ENCODE measurements around the gene ANXA5. TPM values are rescaled to one million over a fixed set of nuclear protein-coding genes. Genes with fewer than 3 reads are reported as not detected.
A peak's percentile ranks its signal among the peaks of the same experiment; 100 is the strongest.

Gene ANXA5
- total RNA-seq, 1 donor from 2014 or later: 426 TPM

- intact Hi-C loops (cut with DNase I): no loop called here
- H3K4me3 ChIP-seq: no peak overlapping the region
- no peak for DNase-seq
- no peaks in the 10 kb centered on the region for H3K27me3 ChIP-seq (ENCODE audit: low read depth)
- H3K9me3 ChIP-seq: no peaks in the 10 kb centered on the region
- H3K4me1 ChIP-seq: no peaks in the 10 kb centered on the region
- TF ChIP-seq CTCF (IDR thresholded peaks at IDR 0.05): no peak
- no peak for ATAC-seq
- H3K36me3 ChIP-seq: peaks cover 95% of the 10 kb centered on the region
- no peak overlapping the region for H3K27ac ChIP-seq
Observed at GRCh38 chr4:121677524-121677923, 19.3 kb downstream of the ANXA5 start.

GRCh38 chr4:121676345-121677075 is 20.3 kb downstream of the ANXA5 start:
- Histone ChIP-seq H3K9me3 (no peaks in the 10 kb centered on the region), H3K27ac (no peak overlapping the region), H3K4me1 (no peaks in the 10 kb centered on the region), H3K36me3 (peaks cover 95% of the 10 kb centered on the region), H3K27me3 (ENCODE audit: low read depth) (no peaks in the 10 kb centered on the region), H3K4me3 (no peak overlapping the region)
- no peak for TF ChIP-seq CTCF (IDR thresholded peaks at IDR 0.05)
- intact Hi-C loops (cut with DNase I): no loop called here
- ATAC-seq: no peak
- no peak for DNase-seq

GRCh38 chr4:121675715-121676114 is 21.1 kb downstream of the ANXA5 start:
- no peak for TF ChIP-seq CTCF (IDR thresholded peaks at IDR 0.05)
- no peak overlapping the region for H3K27ac ChIP-seq
- no peak overlapping the region for H3K4me3 ChIP-seq
- ATAC-seq (peak in 1 of 2 donors; percentile 19), DNase-seq (no peak)
- intact Hi-C loops (cut with DNase I): no loop called here
- H3K36me3 ChIP-seq: peaks cover 95% of the 10 kb centered on the region
- H3K4me1 ChIP-seq: no peaks in the 10 kb centered on the region
- no peaks in the 10 kb centered on the region for H3K27me3 ChIP-seq (ENCODE audit: low read depth)
- no peaks in the 10 kb centered on the region for H3K9me3 ChIP-seq

- Histone ChIP-seq H3K27me3 (ENCODE audit: low read depth) (no peaks in the 10 kb centered on the region), H3K36me3 (peaks cover 95% of the 10 kb centered on the region), H3K4me3 (no peak overlapping the region), H3K4me1 (no peaks in the 10 kb centered on the region), H3K9me3 (no peaks in the 10 kb centered on the region), H3K27ac (no peak overlapping the region)
- intact Hi-C loops (cut with DNase I): no loop called here
- no peak for ATAC-seq
- TF ChIP-seq CTCF (IDR thresholded peaks at IDR 0.05): no peak
- DNase-seq: no peak
Observed at GRCh38 chr4:121674696-121675095, 22.1 kb downstream of the ANXA5 start.

GRCh38 chr4:121674191-121674590 is 22.6 kb downstream of the ANXA5 start:
- Histone ChIP-seq H3K4me1 (no peaks in the 10 kb centered on the region), H3K27me3 (ENCODE audit: low read depth) (no peaks in the 10 kb centered on the region), H3K27ac (no peak overlapping the region)

More at GRCh38 chr4:121674191-121674590, 22.6 kb downstream of the ANXA5 start:
- Histone ChIP-seq H3K9me3 (no peaks in the 10 kb centered on the region), H3K36me3 (peaks cover 95% of the 10 kb centered on the region), H3K4me3 (no peak overlapping the region)
- DNase-seq (no peak), ATAC-seq (no peak)
- intact Hi-C loops (cut with DNase I): no loop called here
- no peak for TF ChIP-seq CTCF (IDR thresholded peaks at IDR 0.05)
